Activated naive CD8-positive, alpha-beta T cell treated with anti-CD3 and anti-CD28 coated beads for 36 hours (primary cell): ENCODE results near the gene ZSWIM3. TPM values are rescaled to one million over a fixed set of nuclear protein-coding genes. Genes with fewer than 3 reads are reported as not detected.

Experiments
- DNase-seq: peaks from one replicate; pipeline ENCODE4 v3.0.0; 2021
- H3K27ac Mint-ChIP-seq: one replicate; pipeline ENCODE4 v1.8.0; 2022; ENCODE audit warnings: mild to moderate bottlenecking, moderate library complexity, mixed read lengths
- H3K27me3 Mint-ChIP-seq: one replicate; pipeline ENCODE4 v1.8.0; 2022; ENCODE audit warnings: mild to moderate bottlenecking, mixed read lengths
- H3K36me3 Mint-ChIP-seq: one replicate; pipeline ENCODE4 v1.8.0; 2021; ENCODE audit warnings: mild to moderate bottlenecking, mixed read lengths
- H3K4me1 Mint-ChIP-seq: one replicate; pipeline ENCODE4 v1.8.0; 2021; ENCODE audit warnings: mixed read lengths
- H3K4me3 Mint-ChIP-seq: one replicate; pipeline ENCODE4 v1.8.0; 2022; ENCODE audit warnings: mild to moderate bottlenecking, moderate library complexity, mixed read lengths
- H3K9me3 Mint-ChIP-seq: one replicate; pipeline ENCODE4 v1.8.0; 2022; ENCODE audit warnings: mixed read lengths
- total RNA-seq, 2 experiments: library from RNA; stranded (reverse); gene quantifications; one replicate each; pipeline ENCODE4 v1.2.3, GENCODE V29; 2021

ZSWIM3 gene
- total RNA-seq, 2 experiments from 2014 or later = 3.5 to 3.8 TPM

GRCh38 chr20:45841407-45842129 lies 15.8 kb upstream of the ZSWIM3 start:
- no peak overlapping the region for H3K27ac Mint-ChIP-seq

GRCh38 chr20:45842169-45842812 lies 15.1 kb upstream of the ZSWIM3 start:
- DNase-seq = no peak
- no peaks in the 10 kb centered on the region for H3K27me3 Mint-ChIP-seq
- no peak overlapping the region for H3K4me3 Mint-ChIP-seq
- peaks cover 4% of the 10 kb centered on the region for H3K36me3 Mint-ChIP-seq
- no peaks in the 10 kb centered on the region for H3K4me1 Mint-ChIP-seq
- H3K27ac Mint-ChIP-seq = no peak overlapping the region
- no peaks in the 10 kb centered on the region for H3K9me3 Mint-ChIP-seq

More at GRCh38 chr20:45841407-45842129, 15.8 kb upstream of the ZSWIM3 start:
- no peaks in the 10 kb centered on the region for H3K27me3 Mint-ChIP-seq
- H3K36me3 Mint-ChIP-seq = peaks cover 4% of the 10 kb centered on the region
- H3K4me1 Mint-ChIP-seq = no peaks in the 10 kb centered on the region
- DNase-seq = no peak
- no peak overlapping the region for H3K4me3 Mint-ChIP-seq
- no peaks in the 10 kb centered on the region for H3K9me3 Mint-ChIP-seq

GRCh38 chr20:45843506-45843905 lies 13.9 kb upstream of the ZSWIM3 start:
- DNase-seq = no peak
- H3K4me3 Mint-ChIP-seq = no peak overlapping the region
- H3K27me3 Mint-ChIP-seq = no peaks in the 10 kb centered on the region
- no peak overlapping the region for H3K27ac Mint-ChIP-seq
- H3K36me3 Mint-ChIP-seq = peaks cover 4% of the 10 kb centered on the region
- H3K4me1 Mint-ChIP-seq = no peaks in the 10 kb centered on the region
- H3K9me3 Mint-ChIP-seq = no peaks in the 10 kb centered on the region

GRCh38 chr20:45845452-45845851 lies 12.0 kb upstream of the ZSWIM3 start:
- no peaks in the 10 kb centered on the region for H3K9me3 Mint-ChIP-seq
- no peak for DNase-seq
- H3K36me3 Mint-ChIP-seq = peaks cover 7% of the 10 kb centered on the region
- no peak overlapping the region for H3K4me3 Mint-ChIP-seq
- H3K27ac Mint-ChIP-seq = no peak overlapping the region
- no peaks in the 10 kb centered on the region for H3K27me3 Mint-ChIP-seq
- no peaks in the 10 kb centered on the region for H3K4me1 Mint-ChIP-seq

GRCh38 chr20:45848421-45848820 lies 9.0 kb upstream of the ZSWIM3 start:
- DNase-seq = no peak
- peaks cover 1% of the 10 kb centered on the region for H3K4me1 Mint-ChIP-seq
- H3K4me3 Mint-ChIP-seq = no peak overlapping the region
- peak overlapping the region; percentile 32 for H3K27ac Mint-ChIP-seq
- H3K9me3 Mint-ChIP-seq = no peaks in the 10 kb centered on the region
- H3K36me3 Mint-ChIP-seq = peaks cover 10% of the 10 kb centered on the region
- H3K27me3 Mint-ChIP-seq = no peaks in the 10 kb centered on the region

- Mint-ChIP-seq H3K27me3 (no peaks in the 10 kb centered on the region), H3K27ac (no peak overlapping the region)
Measured at GRCh38 chr20:45848969-45849582, 8.3 kb upstream of the ZSWIM3 start.

GRCh38 chr20:45850238-45850637 lies 7.2 kb upstream of the ZSWIM3 start:
- Mint-ChIP-seq H3K9me3 (no peaks in the 10 kb centered on the region), H3K27me3 (no peaks in the 10 kb centered on the region), H3K27ac (no peak overlapping the region), H3K4me1 (peaks cover 14% of the 10 kb centered on the region), H3K36me3 (peaks cover 10% of the 10 kb centered on the region), H3K4me3 (no peak overlapping the region)
- no peak for DNase-seq

More at GRCh38 chr20:45848969-45849582, 8.3 kb upstream of the ZSWIM3 start:
- Mint-ChIP-seq H3K9me3 (no peaks in the 10 kb centered on the region), H3K36me3 (peaks cover 10% of the 10 kb centered on the region), H3K4me1 (peaks cover 8% of the 10 kb centered on the region), H3K4me3 (no peak overlapping the region)
- DNase-seq = no peak

GRCh38 chr20:45850926-45851325 lies 6.5 kb upstream of the ZSWIM3 start:
- peaks cover 10% of the 10 kb centered on the region for H3K36me3 Mint-ChIP-seq
- no peak for DNase-seq
- no peaks in the 10 kb centered on the region for H3K27me3 Mint-ChIP-seq
- no peak overlapping the region for H3K4me3 Mint-ChIP-seq
- no peaks in the 10 kb centered on the region for H3K9me3 Mint-ChIP-seq
- peaks cover 18% of the 10 kb centered on the region for H3K4me1 Mint-ChIP-seq
- H3K27ac Mint-ChIP-seq = no peak overlapping the region

GRCh38 chr20:45851501-45851900 lies 5.9 kb upstream of the ZSWIM3 start:
- Mint-ChIP-seq H3K27ac (no peak overlapping the region), H3K9me3 (no peaks in the 10 kb centered on the region), H3K36me3 (peaks cover 10% of the 10 kb centered on the region), H3K4me3 (no peak overlapping the region), H3K4me1 (peaks cover 19% of the 10 kb centered on the region), H3K27me3 (no peaks in the 10 kb centered on the region)
- no peak for DNase-seq

GRCh38 chr20:45852326-45852725 lies 5.1 kb upstream of the ZSWIM3 start:
- no peaks in the 10 kb centered on the region for H3K27me3 Mint-ChIP-seq
- H3K4me1 Mint-ChIP-seq = peaks cover 20% of the 10 kb centered on the region
- H3K4me3 Mint-ChIP-seq = no peak overlapping the region
- H3K36me3 Mint-ChIP-seq = peaks cover 10% of the 10 kb centered on the region
- DNase-seq = no peak
- H3K9me3 Mint-ChIP-seq = no peaks in the 10 kb centered on the region
- no peak overlapping the region for H3K27ac Mint-ChIP-seq

- H3K36me3 Mint-ChIP-seq = peaks cover 10% of the 10 kb centered on the region
- H3K4me1 Mint-ChIP-seq = peaks cover 29% of the 10 kb centered on the region
- no peak overlapping the region for H3K27ac Mint-ChIP-seq
- H3K4me3 Mint-ChIP-seq = no peak overlapping the region
- no peak for DNase-seq
- H3K9me3 Mint-ChIP-seq = no peaks in the 10 kb centered on the region
- no peaks in the 10 kb centered on the region for H3K27me3 Mint-ChIP-seq
Measured at GRCh38 chr20:45853484-45853883, 3.9 kb upstream of the ZSWIM3 start.

- Mint-ChIP-seq H3K4me3 (peak overlapping the region; percentile 96), H3K27me3 (no peaks in the 10 kb centered on the region), H3K4me1 (peaks cover 42% of the 10 kb centered on the region), H3K27ac (peak overlapping the region; percentile 98), H3K9me3 (no peaks in the 10 kb centered on the region), H3K36me3 (peaks cover 6% of the 10 kb centered on the region)
- DNase-seq = peak; percentile 58
Measured at GRCh38 chr20:45857882-45858216, 435 bp downstream of the ZSWIM3 start.

GRCh38 chr20:45859916-45860315 lies 2.5 kb downstream of the ZSWIM3 start:
- no peak overlapping the region for H3K4me3 Mint-ChIP-seq
- no peaks in the 10 kb centered on the region for H3K9me3 Mint-ChIP-seq
- H3K27ac Mint-ChIP-seq = no peak overlapping the region
- no peak for DNase-seq
- peaks cover 8% of the 10 kb centered on the region for H3K36me3 Mint-ChIP-seq
- no peaks in the 10 kb centered on the region for H3K27me3 Mint-ChIP-seq
- H3K4me1 Mint-ChIP-seq = peaks cover 31% of the 10 kb centered on the region

- no peak for DNase-seq
- Mint-ChIP-seq H3K27ac (no peak overlapping the region), H3K4me3 (no peak overlapping the region), H3K4me1 (peaks cover 26% of the 10 kb centered on the region), H3K27me3 (no peaks in the 10 kb centered on the region), H3K9me3 (no peaks in the 10 kb centered on the region), H3K36me3 (peaks cover 8% of the 10 kb centered on the region)
Measured at GRCh38 chr20:45860560-45861220, 3.3 kb downstream of the ZSWIM3 start.
